ACC112 (cell line): ENCODE results near the gene TRMT10B.

Experiments
- H2AFZ ChIP-seq: fragments of 200-600 bp; sonication (generic); one replicate; pipeline ENCODE4 v1.6.0; 2017; ENCODE audit warnings: antibody characterized with exemption, low read length; ENCODE audit not compliant: unreplicated experiment
- H3K27ac ChIP-seq: fragments of 200-600 bp; sonication (generic); 2 replicates; pipeline ENCODE4 v1.5.1; 2014; ENCODE audit warnings: low read depth, mild to moderate bottlenecking, antibody characterized with exemption, low read length, moderate library complexity
- H3K27me3 ChIP-seq: fragments of 200-600 bp; sonication (generic); 2 replicates; pipeline ENCODE4 v1.6.1; 2014; ENCODE audit warnings: mild to moderate bottlenecking, antibody characterized with exemption, low read length, moderate library complexity, mixed read lengths; ENCODE audit not compliant: insufficient read depth
- H3K36me3 ChIP-seq: fragments of 200-600 bp; sonication (generic); 2 replicates; pipeline ENCODE4 v1.6.1; 2016; ENCODE audit warnings: mild to moderate bottlenecking, antibody characterized with exemption, low read length, moderate library complexity, mixed read lengths; ENCODE audit not compliant: insufficient read depth
- H3K4me1 ChIP-seq: fragments of 200-600 bp; sonication (generic); one replicate; pipeline ENCODE4 v1.6.1; 2016; ENCODE audit warnings: low read length, mixed read lengths; ENCODE audit not compliant: insufficient read depth, unreplicated experiment, control insufficient read depth
- H3K4me3 ChIP-seq: fragments of 200-600 bp; sonication (generic); 2 replicates; pipeline ENCODE4 v1.5.1; 2014; ENCODE audit warnings: mild to moderate bottlenecking, low read depth, low read length
- H3K79me2 ChIP-seq: fragments of 200-600 bp; sonication (generic); one replicate; pipeline ENCODE4 v1.6.0; 2016; ENCODE audit warnings: low read length; ENCODE audit not compliant: control insufficient read depth, unreplicated experiment, insufficient read depth

Gene TRMT10B

GRCh38 chr9:37730839-37731238 lies 22.8 kb upstream of the TRMT10B start:
- H3K36me3 ChIP-seq, result no peaks in the 10 kb centered on the region
- no peak overlapping the region for H3K4me3 ChIP-seq
- no peak overlapping the region for H3K27ac ChIP-seq
- peaks cover 77% of the 10 kb centered on the region for H3K27me3 ChIP-seq
- H3K4me1 ChIP-seq, result no peaks in the 10 kb centered on the region
- no peak overlapping the region for H2AFZ ChIP-seq
- no peaks in the 10 kb centered on the region for H3K79me2 ChIP-seq

GRCh38 chr9:37732086-37732741 lies 21.4 kb upstream of the TRMT10B start:
- no peaks in the 10 kb centered on the region for H3K36me3 ChIP-seq
- H3K27me3 ChIP-seq, result peaks cover 77% of the 10 kb centered on the region
- H3K4me1 ChIP-seq, result no peaks in the 10 kb centered on the region
- no peak overlapping the region for H3K27ac ChIP-seq
- no peak overlapping the region for H3K4me3 ChIP-seq
- H3K79me2 ChIP-seq, result no peaks in the 10 kb centered on the region
- H2AFZ ChIP-seq, result no peak overlapping the region

- Histone ChIP-seq H3K4me3 (no peak overlapping the region), H3K4me1 (no peaks in the 10 kb centered on the region), H2AFZ (no peak overlapping the region), H3K36me3 (no peaks in the 10 kb centered on the region), H3K27me3 (peaks cover 72% of the 10 kb centered on the region), H3K79me2 (no peaks in the 10 kb centered on the region), H3K27ac (no peak overlapping the region)
Measured at GRCh38 chr9:37732952-37733351, 20.7 kb upstream of the TRMT10B start.

- H3K4me1 ChIP-seq, result no peaks in the 10 kb centered on the region
- no peaks in the 10 kb centered on the region for H3K36me3 ChIP-seq
- no peaks in the 10 kb centered on the region for H3K79me2 ChIP-seq
- peaks cover 32% of the 10 kb centered on the region for H3K27me3 ChIP-seq
- H2AFZ ChIP-seq, result no peak overlapping the region
- H3K27ac ChIP-seq, result no peak overlapping the region
- no peak overlapping the region for H3K4me3 ChIP-seq
Measured at GRCh38 chr9:37739222-37739621, 14.4 kb upstream of the TRMT10B start.

GRCh38 chr9:37740128-37740527 lies 13.5 kb upstream of the TRMT10B start:
- Histone ChIP-seq H3K79me2 (no peaks in the 10 kb centered on the region), H2AFZ (no peak overlapping the region), H3K27me3 (peaks cover 31% of the 10 kb centered on the region), H3K36me3 (no peaks in the 10 kb centered on the region), H3K27ac (no peak overlapping the region), H3K4me1 (no peaks in the 10 kb centered on the region), H3K4me3 (no peak overlapping the region)

GRCh38 chr9:37740631-37741328 lies 12.8 kb upstream of the TRMT10B start:
- peaks cover 26% of the 10 kb centered on the region for H3K27me3 ChIP-seq
- no peaks in the 10 kb centered on the region for H3K79me2 ChIP-seq
- no peak overlapping the region for H3K27ac ChIP-seq
- no peak overlapping the region for H2AFZ ChIP-seq
- no peak overlapping the region for H3K4me3 ChIP-seq
- no peaks in the 10 kb centered on the region for H3K36me3 ChIP-seq
- H3K4me1 ChIP-seq, result no peaks in the 10 kb centered on the region

GRCh38 chr9:37745970-37746369 lies 7.6 kb upstream of the TRMT10B start:
- Histone ChIP-seq H3K4me3 (no peak overlapping the region), H3K79me2 (no peaks in the 10 kb centered on the region), H2AFZ (no peak overlapping the region), H3K4me1 (no peaks in the 10 kb centered on the region), H3K27me3 (peaks cover 8% of the 10 kb centered on the region; the same call in 1 of the 2 replicates), H3K36me3 (no peaks in the 10 kb centered on the region), H3K27ac (no peak overlapping the region)

- Histone ChIP-seq H2AFZ (peak overlapping the region; percentile 24), H3K4me3 (no peak overlapping the region), H3K79me2 (no peaks in the 10 kb centered on the region), H3K27ac (no peak overlapping the region), H3K27me3 (peaks cover 8% of the 10 kb centered on the region; the same call in 1 of the 2 replicates), H3K36me3 (no peaks in the 10 kb centered on the region), H3K4me1 (no peaks in the 10 kb centered on the region)
Measured at GRCh38 chr9:37746448-37747270, 6.9 kb upstream of the TRMT10B start.

- Histone ChIP-seq H2AFZ (peak overlapping the region; percentile 24), H3K27me3 (peaks cover 8% of the 10 kb centered on the region; the same call in 1 of the 2 replicates), H3K4me1 (no peaks in the 10 kb centered on the region), H3K27ac (no peak overlapping the region), H3K4me3 (no peak overlapping the region), H3K79me2 (no peaks in the 10 kb centered on the region), H3K36me3 (no peaks in the 10 kb centered on the region)
Measured at GRCh38 chr9:37747271-37747753, 6.3 kb upstream of the TRMT10B start.

GRCh38 chr9:37749129-37749528 lies 4.5 kb upstream of the TRMT10B start:
- H3K79me2 ChIP-seq, result peaks cover 3% of the 10 kb centered on the region
- H3K27me3 ChIP-seq, result peaks cover 8% of the 10 kb centered on the region; the same call in 1 of the 2 replicates
- H2AFZ ChIP-seq, result no peak overlapping the region
- no peak overlapping the region for H3K4me3 ChIP-seq
- peaks cover under 1% of the 10 kb centered on the region for H3K4me1 ChIP-seq
- no peak overlapping the region for H3K27ac ChIP-seq
- H3K36me3 ChIP-seq, result no peaks in the 10 kb centered on the region
